ENCODE data around the gene CPVL. TPM values are rescaled to one million over a fixed set of nuclear protein-coding genes. Genes with fewer than 3 reads are reported as not detected.

Gene CPVL
- total and polyA plus RNA-seq, 8 donors: 6.8 to 40.8 (median 11.2) TPM

DNA sequence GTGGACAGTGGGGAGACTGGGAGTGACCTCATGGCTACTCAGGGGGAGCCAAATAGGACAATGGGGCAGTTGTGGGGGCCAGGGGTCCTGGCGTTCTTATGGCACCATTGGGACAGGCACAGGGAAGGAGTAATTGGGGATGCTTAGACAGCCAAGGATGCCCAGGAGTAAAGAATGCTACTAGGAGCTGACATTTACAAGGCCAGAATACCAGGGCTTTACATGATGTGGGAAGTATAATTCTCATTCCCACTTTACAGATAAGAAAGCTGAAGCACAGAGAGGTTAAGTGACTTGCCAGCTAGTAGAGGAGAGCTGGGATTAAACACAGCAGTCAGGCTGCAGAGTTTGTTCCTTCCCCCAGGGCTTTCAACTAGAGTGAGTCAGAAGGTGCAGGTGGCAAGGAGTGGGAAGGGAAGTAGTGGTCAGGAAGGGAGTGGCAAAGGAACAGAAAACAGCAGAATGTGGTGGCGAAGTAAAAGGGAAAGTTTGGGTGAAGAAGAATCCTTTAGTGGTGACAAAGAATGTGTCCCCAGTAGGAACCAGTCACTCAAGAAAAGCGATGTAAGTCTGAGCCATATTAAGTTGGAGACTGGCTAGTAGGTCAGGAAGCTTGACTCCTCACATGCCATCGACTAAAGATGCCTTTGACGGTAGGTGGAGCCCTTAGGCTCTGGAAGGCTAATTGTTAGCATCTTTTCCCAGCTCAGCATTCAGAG, 32.8 kb downstream of the CPVL start:
- Histone ChIP-seq H3K4me3 (no peak overlapping the region), H3K27me3 (no peaks in the 10 kb centered on the region), H3K9me3 (no peaks in the 10 kb centered on the region), H3K27ac (peak overlapping the region in 1 of 2 donors; percentile 8), H3K36me3 (no peaks in the 10 kb centered on the region), H3K4me1 (peaks cover 2 to 27% of the 10 kb centered on the region in 2 donors)
- intact Hi-C loops (cut with DNase I): no loop called here
- TF ChIP-seq, protein P1, sequence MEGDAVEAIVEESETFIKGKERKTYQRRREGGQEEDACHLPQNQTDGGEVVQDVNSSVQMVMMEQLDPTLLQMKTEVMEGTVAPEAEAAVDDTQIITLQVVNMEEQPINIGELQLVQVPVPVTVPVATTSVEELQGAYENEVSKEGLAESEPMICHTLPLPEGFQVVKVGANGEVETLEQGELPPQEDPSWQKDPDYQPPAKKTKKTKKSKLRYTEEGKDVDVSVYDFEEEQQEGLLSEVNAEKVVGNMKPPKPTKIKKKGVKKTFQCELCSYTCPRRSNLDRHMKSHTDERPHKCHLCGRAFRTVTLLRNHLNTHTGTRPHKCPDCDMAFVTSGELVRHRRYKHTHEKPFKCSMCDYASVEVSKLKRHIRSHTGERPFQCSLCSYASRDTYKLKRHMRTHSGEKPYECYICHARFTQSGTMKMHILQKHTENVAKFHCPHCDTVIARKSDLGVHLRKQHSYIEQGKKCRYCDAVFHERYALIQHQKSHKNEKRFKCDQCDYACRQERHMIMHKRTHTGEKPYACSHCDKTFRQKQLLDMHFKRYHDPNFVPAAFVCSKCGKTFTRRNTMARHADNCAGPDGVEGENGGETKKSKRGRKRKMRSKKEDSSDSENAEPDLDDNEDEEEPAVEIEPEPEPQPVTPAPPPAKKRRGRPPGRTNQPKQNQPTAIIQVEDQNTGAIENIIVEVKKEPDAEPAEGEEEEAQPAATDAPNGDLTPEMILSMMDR (IDR thresholded peaks at IDR 0.05): no peak
- ATAC-seq (peak; percentile 76), DNase-seq (no peak)

DNA sequence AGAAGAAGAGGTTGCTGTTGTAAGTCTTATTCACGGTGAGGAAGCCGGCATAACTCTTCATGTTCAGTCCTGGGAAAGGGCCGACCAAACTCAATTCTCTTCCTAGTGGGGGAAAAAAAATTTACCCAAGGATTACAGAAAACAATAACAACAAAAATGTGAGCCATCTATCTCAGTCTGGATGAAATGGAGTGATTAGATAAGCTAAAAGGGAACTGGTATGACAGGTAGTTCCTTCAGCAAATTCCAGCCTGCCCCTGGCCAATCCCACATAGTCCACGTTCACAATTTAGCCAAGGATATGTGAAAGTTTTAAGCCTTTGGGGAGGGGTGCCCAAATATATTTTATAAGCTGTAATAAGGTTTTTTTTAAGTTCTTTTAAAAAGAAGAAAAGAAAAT, 33.6 kb downstream of the CPVL start:
- Histone ChIP-seq H3K36me3 (no peaks in the 10 kb centered on the region), H3K4me3 (no peak overlapping the region), H3K27me3 (no peaks in the 10 kb centered on the region), H3K27ac (no peak overlapping the region), H3K4me1 (peaks cover 2 to 27% of the 10 kb centered on the region in 2 donors), H3K9me3 (no peaks in the 10 kb centered on the region)
- TF ChIP-seq, protein P1 (IDR thresholded peaks at IDR 0.05): no peak
- ATAC-seq (no peak), DNase-seq (no peak)
- intact Hi-C loops (cut with DNase I): no loop called here

DNA sequence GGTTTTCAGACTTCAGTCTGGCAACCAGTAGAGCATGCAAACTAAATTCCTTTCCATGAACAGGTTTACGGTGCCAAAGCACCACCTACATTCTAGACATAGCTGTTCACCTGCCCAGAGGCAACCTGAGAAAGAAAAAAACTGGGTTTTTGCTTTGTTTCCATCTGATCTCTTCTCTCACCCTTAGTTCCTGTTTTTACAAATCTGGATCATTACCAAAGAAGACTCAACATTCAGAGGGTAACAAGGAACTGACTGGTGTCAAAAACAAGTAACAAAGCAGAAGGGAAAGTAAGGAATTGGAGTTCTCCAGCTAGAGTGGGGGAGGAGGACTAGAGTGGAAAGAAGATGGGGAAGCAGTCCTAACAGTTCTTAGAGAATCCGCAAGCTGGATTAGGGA, 36.4 kb downstream of the CPVL start:
- Histone ChIP-seq H3K36me3 (no peaks in the 10 kb centered on the region), H3K4me1 (peaks cover 0 to 27% of the 10 kb centered on the region in 2 donors), H3K9me3 (no peaks in the 10 kb centered on the region), H3K27ac (no peak overlapping the region), H3K27me3 (no peaks in the 10 kb centered on the region), H3K4me3 (no peak overlapping the region)
- DNase-seq (no peak), ATAC-seq (peak; percentile 26)
- TF ChIP-seq, protein P1 (IDR thresholded peaks at IDR 0.05): no peak
- intact Hi-C loops (cut with DNase I): loop anchor here (10.0 kb wide), 2 partner anchors 155 to 185 kb away; partner anchors contain the start of gene TRIL (in 1 of the 2)

DNA sequence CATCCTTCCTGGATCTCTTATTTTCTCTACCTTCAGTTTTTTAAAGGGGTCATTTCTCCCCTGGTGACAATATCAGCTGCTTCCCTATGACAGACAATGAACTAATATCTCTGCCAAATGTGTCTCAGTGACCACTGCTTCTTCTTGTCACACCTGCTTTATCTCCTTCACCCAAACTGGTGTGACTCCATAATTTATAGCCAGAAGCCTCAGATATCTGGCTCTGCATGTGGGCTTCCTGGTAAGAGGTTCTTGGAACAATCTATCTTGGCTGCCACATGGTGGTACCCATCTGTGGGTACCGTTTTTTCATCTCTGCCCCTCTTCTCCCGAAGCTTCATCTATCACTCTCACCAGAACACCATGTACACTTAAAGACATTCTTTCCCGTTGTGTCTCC, 37.0 kb downstream of the CPVL start:
- intact Hi-C loops (cut with DNase I): loop anchor here (10.0 kb wide), 2 partner anchors 155 to 185 kb away; partner anchors contain the start of gene TRIL (in 1 of the 2)
- Histone ChIP-seq H3K36me3 (no peaks in the 10 kb centered on the region), H3K27me3 (no peaks in the 10 kb centered on the region), H3K9me3 (no peaks in the 10 kb centered on the region), H3K27ac (no peak overlapping the region), H3K4me1 (peaks cover 0 to 27% of the 10 kb centered on the region in 2 donors), H3K4me3 (no peak overlapping the region)
- TF ChIP-seq, protein P1 (IDR thresholded peaks at IDR 0.05): no peak
- ATAC-seq (no peak), DNase-seq (no peak)

DNA sequence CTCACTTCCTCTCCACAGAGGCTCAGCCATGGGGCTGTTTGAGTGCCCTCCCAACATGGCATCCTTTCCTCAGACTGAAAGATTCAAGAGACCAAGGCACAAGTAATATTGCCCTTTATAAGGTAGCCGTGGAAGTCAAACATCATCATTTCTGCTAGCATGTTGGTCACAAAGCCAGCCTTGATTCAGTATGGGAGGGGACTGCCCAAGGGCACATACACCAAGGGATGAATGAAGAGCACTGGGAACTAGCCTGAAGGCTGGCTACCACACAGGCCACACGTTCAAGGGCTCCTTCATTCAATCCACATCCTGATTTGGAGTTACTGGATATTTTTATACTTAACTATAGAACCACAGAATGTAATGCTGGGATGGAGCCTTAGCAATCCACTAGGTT, 39.3 kb downstream of the CPVL start:
- Histone ChIP-seq H3K36me3 (no peaks in the 10 kb centered on the region), H3K27me3 (no peaks in the 10 kb centered on the region), H3K9me3 (no peaks in the 10 kb centered on the region), H3K4me1 (peaks cover 5 to 24% of the 10 kb centered on the region in 2 donors), H3K27ac (no peak overlapping the region), H3K4me3 (no peak overlapping the region)
- ATAC-seq (no peak), DNase-seq (no peak)
- TF ChIP-seq, protein P1 (IDR thresholded peaks at IDR 0.05): no peak
- intact Hi-C loops (cut with DNase I): loop anchor here (10.0 kb wide), 2 partner anchors 152 to 182 kb away; partner anchors contain the start of gene TRIL (in 1 of the 2)

Data from left lung (tissue), 10 donors.